CD4-positive, alpha-beta T cell treated with Interleukin-17A for 4 hours (primary cell): ENCODE data around the gene TNFSF10.
"Not testable (repeated sequence)": the region's sequence is repeated elsewhere in the genome, so short reads cannot be mapped to it uniquely, and the experiment has no call there.

ENCODE experiments used
- DNase-seq: peaks from one replicate; pipeline ENCODE4 v3.0.0-alpha.2; 2020; ENCODE audit warnings: mixed read lengths

Gene TNFSF10

DNA sequence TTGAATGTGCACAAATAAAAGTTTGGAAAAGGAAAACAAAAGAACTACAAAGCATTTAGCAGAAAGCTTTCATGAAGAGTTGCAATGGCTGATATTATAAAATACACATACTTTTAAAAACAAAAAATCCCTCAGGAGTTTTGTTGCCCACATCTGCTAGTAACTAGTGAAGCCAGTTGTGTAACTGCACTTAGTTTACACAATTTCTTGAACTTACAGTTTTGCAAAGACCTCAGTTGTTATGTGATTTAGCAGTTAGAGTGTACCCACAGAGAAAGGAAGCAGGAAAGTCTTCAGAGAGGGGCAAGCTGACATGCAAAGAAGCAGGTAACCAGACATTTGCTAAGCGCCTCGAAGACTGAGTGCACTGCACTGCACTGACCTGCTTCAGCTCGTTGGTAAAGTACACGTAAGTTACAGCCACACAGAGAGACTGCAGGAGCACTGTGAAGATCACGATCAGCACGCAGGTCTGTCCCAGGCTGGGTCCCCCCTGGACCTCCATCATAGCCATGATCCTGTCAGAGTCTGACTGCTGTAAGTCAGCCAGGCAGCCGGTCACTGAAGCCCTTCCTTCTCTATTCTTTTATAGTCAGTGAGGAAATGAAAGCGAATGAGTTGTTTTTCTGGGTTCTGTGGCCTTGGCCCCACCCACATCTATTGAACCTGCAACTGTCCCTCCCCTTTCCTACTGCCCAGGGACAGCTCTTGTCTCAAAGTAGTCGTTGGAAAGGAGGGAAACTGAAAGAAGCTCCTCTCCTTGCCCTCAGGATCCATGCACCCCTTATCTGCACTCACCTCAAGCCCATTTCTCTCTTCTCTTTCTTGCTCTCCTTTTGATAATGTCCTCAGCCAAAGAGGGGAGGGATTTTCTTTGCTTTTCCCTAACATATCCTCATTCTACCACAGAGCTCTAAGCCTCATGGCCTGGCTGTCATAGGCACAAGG, at the start of gene TNFSF10:
TNFSF10 (minus strand) TSS at position 560 of the 948 bp plus-strand sequence; CDS start at position 514, 46 bp downstream.
- DNase-seq = peak; percentile 73

- DNase-seq = no peak
These were observed 46.1 kb upstream of the TNFSF10 start for GRCh38 chr3:172569128-172570008.

DNA sequence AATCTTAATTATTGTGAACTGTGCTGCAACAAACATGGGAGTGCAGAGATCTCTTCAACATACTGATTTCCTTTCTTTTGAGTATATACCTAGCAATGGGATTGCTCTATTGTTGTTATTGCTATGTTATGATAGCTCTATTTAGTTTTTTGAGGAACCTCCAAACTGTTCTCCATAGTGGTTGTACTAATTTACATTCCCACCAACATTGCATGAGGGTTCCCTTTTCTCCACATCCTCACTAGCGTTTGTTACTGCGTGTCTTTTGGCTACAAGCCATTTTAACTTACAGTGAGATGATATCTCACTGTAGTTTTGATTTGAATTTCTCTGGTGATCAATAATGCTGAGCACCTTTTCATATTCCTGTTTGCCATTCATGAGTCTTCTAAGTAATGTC, 45.5 kb upstream of the TNFSF10 start:
- no peak for DNase-seq

- DNase-seq = not testable (repeated sequence)
These were observed 43.6 kb upstream of the TNFSF10 start for GRCh38 chr3:172566785-172567184.

GRCh38 chr3:172564499-172564898, 41.3 kb upstream of the TNFSF10 start:
- DNase-seq = no peak

GRCh38 chr3:172562871-172563865, 39.9 kb upstream of the TNFSF10 start:
- peak; percentile 10 for DNase-seq

GRCh38 chr3:172561897-172562640, 38.8 kb upstream of the TNFSF10 start:
- no peak for DNase-seq

- no peak for DNase-seq
These were observed 37.4 kb upstream of the TNFSF10 start for GRCh38 chr3:172560586-172560985.

DNA sequence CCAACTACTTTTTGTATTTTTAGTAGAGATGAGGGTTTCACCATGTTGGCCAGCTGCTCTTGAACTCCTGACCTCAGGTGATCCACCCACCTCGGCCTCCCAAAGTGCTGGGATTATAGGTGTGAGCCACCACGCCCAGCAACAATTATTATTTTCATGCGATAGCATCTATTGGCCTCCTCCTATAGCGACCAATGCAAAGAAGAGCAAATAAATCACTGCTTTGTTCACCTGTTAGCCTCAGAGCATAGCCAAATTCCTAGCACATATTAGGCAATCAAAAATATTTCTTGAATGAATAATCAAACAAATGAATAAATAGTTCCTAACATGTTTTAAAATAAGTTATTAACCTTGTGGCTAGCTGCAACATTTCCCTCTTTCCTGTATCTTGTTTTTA, 36.8 kb upstream of the TNFSF10 start:
- DNase-seq = no peak

DNA sequence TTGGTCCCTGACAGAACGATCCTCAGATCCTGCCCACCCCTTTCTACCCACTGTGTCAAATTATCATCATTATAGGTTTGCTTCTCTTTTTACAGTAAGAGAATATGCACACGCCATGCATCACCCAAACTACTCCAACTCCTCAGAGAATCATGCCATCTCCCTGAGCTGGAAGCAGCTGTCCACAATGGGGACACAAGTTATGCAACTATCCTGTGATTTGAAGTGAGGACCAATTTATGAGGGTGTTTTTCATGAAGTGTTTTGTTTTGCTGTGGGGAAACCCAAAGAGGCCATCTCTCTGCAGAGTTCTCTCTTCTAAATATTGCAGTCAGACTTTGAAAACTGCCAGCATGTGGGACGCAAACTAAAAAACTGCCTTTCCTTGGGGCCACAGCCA, 35.8 kb upstream of the TNFSF10 start:
- no peak for DNase-seq

- no peak for DNase-seq
These were observed 34.4 kb upstream of the TNFSF10 start for GRCh38 chr3:172557515-172558220.

- DNase-seq = no peak
These were observed 30.5 kb upstream of the TNFSF10 start for GRCh38 chr3:172553526-172554252.

DNA sequence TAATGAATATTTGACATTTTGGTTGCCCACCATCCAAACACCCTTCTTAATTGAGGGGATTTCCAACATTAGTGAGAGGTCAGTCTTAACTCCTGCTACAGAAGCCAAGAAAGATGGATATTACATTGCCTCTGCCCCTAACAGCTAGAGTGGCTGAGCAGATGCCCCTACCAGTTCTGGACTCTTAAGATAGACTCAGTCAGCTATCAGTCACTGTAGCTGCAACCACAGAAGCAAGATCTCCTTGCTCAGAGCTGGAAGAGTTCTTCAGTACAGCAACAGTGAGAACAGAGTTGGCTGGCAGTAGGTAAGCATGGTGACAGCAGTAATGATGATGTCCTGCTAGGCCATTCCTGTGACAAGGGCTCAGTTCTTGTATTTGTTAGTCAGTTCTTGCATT, 29.4 kb upstream of the TNFSF10 start:
- DNase-seq = no peak

GRCh38 chr3:172551874-172552273, 28.6 kb upstream of the TNFSF10 start:
- no peak for DNase-seq

DNA sequence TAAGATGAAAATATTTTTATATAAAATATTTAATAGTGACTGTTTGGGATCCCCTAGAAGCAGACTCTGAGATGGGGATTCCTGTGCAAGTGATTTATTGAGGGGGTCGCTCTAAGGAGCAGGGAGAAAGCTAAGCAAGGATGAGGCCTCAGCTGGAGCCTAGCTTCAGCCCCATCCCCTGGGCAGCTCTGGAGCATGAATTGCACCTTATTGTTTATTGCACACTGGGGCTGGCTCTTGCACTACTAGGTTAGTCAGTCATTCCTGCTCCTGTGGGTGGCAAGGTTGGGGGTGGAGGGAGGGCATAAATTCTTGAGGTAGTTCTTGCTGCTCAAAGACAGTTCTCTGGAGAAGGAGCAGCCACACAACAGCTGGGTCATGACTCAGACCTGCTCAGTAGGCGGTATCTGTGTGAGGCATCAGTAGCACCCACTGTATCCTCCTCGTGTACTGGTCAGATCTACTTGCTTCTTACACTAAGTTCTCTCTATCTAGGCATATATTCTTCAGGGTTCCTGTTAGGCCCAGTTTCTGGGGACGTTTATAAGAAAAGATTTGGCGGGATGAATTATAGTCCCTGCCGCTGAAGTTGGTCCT, 27.2 kb upstream of the TNFSF10 start:
- DNase-seq = peak; percentile 58

DNA sequence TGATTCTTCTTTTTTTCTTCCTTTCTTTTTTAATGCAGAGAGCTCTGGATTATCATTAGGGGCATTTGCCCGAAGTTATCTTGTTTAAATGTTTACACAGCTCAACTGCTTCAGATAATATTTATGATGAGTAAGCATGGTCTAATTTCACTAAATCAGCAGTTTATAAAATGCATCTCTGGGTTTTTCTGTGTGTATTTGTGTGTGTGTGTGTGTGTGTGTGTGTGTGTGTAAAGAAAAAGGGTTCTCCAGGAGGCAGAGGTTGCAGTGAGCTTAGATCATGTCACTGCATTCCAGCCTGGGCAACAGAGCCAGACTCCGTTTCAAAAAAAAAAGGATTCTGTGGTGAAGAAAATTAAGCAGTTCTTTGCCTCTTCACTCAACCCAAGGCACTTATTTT, 25.9 kb upstream of the TNFSF10 start:
- no peak for DNase-seq

GRCh38 chr3:172546628-172547214, 23.5 kb upstream of the TNFSF10 start:
- no peak for DNase-seq

GRCh38 chr3:172546105-172546504, 22.9 kb upstream of the TNFSF10 start:
- no peak for DNase-seq

DNA sequence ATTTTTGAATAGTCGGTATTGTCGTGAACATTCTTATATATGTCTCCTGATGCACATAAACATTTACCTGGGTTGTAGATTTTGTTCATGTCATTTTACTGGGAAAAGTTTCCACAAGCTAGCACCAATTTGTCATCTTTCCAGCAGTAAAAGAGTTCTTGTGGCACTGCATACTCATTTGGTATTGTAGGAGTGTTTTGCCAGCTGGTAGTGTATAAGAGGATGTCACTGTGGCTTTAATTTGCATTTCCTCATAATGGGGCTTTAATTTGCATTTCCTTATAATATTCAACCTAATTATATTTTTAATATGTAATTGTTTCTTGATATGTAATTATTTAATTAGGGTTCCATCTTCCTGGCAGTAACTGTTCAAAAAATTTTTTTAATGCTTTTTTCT, 21.2 kb upstream of the TNFSF10 start:
- no peak for DNase-seq
